Measurements from ENCODE around the gene RAD51B.

GRCh38 chr14:68479247-68479646, 659.7 kb downstream of the RAD51B start:
- TF ChIP-seq POLR2AphosphoS5 (IDR thresholded peaks at IDR 0.05) (no peak), CTCF (IDR thresholded peaks at IDR 0.05) (no peak), POLR2A (IDR thresholded peaks at IDR 0.05) (no peak)
